GM19351 (cell line): ENCODE results near the gene ZC3H4.
"Not testable (repeated sequence)": the region's sequence is repeated elsewhere in the genome, so short reads cannot be mapped to it uniquely, and the experiment has no call there.

Source experiments
- ATAC-seq: cut with Tn5 transposase; IDR thresholded peaks from one replicate; pipeline ENCODE4 v1.9.1; 2021; ENCODE audit warnings: mild to moderate bottlenecking, moderate library complexity; ENCODE audit not compliant: unreplicated experiment

Gene ZC3H4

DNA sequence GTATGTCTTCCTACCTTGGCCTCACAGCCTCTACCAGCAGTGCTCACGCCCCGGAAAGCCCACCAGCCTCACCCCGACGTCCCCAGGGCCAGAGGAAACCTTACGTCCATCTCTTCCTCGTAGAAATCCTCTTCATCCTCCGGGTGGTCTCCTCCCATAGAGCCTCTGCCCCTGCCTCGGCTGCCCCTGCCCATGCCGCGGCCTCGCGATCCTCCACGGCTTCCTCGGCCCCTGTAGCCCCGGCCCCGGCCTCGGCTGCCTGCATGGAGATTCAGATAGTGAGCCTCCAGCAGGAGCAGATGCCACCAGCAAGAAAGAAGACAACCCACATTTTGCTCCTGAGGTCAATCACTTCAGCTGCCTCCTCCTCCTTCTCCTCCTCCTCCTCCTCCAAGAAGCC is 27.3 kb downstream of the ZC3H4 start:
- ATAC-seq: no peak

- ATAC-seq: no peak
Measured at GRCh38 chr19:47084879-47085439, 28.6 kb downstream of the ZC3H4 start.

GRCh38 chr19:47082493-47082892 is 31.1 kb downstream of the ZC3H4 start:
- ATAC-seq: no peak

DNA sequence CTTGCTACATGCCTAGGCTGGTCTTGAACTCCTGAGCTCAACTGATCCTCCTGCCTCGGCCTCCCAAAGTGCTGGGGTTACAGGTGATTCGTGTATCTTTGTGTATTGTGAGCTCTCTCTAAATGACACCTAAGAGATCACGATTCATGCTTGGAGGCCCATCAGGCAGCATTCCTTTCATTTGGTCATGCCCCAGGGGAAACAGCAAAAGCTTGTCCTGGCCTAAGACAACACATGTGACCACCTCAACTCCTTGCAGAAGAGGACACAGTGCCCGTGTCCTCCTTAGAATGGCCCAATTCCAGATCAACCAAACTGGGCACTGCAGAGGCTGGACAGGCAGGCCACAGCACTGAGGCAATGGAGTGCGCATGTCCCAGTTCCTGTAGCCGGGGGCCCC is 32.5 kb downstream of the ZC3H4 start:
- ATAC-seq: no peak

GRCh38 chr19:47078351-47078750 is 35.2 kb downstream of the ZC3H4 start:
- ATAC-seq: not testable (repeated sequence)

- ATAC-seq: no peak
Measured at GRCh38 chr19:47075941-47076340, 37.6 kb downstream of the ZC3H4 start.

DNA sequence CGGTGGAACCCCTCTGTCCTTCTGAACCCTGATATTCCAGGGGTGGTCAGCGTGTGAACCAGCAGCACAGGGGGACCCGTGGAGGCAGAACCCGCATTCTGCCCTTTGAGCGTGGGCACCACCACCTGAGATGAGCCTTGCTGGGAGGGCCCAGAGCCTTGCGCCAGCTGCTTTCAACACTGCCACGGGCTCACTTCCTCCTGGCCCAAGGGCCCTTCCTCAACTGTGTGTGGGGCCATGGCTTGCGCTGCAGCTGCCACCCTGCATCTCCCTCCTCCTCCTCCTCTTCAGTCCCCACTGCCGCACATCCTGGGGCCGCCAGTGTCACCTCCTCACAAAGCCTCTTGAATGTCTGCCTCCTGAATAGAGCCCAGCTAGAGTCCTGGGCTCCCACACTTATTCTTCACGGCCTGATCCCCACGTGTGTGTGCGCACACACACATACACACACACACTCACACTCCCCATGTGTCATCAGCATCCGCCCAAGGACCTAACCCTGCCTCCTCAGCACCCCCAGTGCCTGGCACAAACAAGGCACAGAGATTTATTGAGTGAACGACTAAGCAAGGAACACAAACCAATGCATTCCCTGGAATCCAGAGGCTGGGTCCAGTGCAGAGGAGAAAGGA is 38.3 kb downstream of the ZC3H4 start:
- ATAC-seq: no peak

- ATAC-seq: no peak
Measured at GRCh38 chr19:47074621-47075020, 39.0 kb downstream of the ZC3H4 start.

DNA sequence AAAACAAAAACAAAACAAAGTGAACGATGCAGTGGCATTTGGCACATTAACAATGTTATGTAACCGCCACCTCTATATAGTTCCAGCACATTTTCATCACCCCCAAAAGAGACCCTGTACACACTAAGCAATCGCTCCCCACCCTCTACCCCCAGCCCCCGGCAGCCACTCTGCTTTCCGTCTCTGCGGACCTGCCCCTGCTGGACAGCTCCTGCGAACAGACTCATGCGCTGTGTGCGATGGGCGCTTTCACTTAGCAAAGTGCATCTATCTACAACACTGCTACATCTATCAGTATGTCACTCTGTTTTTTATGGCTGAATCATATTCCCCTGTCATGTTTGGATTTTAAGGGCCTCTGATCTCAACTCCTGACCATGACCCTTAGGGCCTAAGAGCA is 40.0 kb downstream of the ZC3H4 start:
- ATAC-seq: no peak

DNA sequence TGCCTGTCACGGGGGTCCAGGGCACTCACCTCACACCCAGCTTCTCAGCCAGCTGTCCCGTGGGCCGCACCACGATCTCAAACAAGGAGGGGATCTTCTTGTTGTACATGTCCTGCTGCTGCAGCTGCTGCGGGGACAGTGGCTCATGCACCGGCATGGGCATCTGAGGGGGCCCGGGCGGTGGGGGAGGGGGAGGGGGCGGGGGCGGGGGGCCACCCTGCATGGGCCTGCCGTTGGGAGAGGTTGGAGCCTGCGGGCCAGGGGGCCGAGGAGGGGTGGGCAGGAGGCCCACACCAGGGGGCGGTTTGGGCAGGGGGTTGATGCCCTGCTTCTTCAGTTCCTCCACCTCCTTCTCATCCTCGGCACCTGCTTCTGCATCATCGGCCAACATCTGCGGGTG is 41.3 kb downstream of the ZC3H4 start:
- no peak for ATAC-seq

DNA sequence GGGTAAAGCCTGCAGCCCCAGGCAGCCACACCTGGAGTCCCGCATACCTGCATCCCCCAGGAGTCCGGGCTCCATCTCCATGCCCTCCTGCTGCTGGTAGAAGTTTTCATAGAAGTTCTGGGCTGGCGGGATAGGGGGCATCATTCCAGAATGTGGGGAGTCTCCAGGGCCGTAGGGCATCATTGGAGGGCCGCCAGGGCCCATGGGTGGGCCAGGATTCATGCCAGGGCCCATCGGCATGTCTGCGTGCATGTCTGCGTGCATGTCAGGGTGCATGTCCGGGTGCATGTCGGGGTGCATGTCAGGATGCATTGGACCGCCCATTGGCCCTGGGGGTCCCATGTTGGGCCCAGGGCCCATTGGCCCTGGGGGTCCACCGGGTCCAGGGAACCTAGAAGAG is 41.8 kb downstream of the ZC3H4 start:
- no peak for ATAC-seq

GRCh38 chr19:47070756-47071155 is 42.8 kb downstream of the ZC3H4 start:
- ATAC-seq: no peak

GRCh38 chr19:47069795-47070194 is 43.8 kb downstream of the ZC3H4 start:
- no peak for ATAC-seq

DNA sequence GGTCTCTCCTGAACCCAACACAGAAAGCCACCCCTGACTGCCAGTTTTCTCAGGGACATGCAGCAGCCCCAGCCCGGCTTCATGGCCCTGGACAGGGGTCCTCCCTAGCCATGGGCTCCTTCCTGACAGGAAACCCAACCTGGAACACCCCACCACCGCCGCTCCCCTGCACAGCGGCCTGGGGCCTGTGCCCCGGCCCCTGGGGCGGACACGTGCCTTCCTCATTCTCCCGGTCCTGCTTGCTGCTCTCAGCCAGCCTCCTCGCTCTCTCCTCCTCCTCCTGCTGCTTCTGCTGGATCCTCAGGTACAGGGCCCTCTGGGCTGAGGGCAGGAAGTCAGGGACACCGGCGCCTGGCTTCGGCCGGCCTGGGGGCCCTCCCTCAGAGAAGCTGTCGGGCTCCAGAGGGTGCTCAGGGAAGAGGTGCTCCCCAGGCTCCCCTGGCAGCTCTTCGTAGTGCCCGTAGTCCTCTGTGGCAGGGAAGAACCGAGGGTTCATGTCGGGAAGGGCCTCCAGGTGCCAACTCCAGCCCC is 44.6 kb downstream of the ZC3H4 start:
- ATAC-seq: no peak

- no peak for ATAC-seq
Measured at GRCh38 chr19:47068246-47068645, 45.3 kb downstream of the ZC3H4 start.

GRCh38 chr19:47067215-47067847 is 46.2 kb downstream of the ZC3H4 start:
- no peak for ATAC-seq

- ATAC-seq: no peak
Measured at GRCh38 chr19:47066376-47067214, 47.0 kb downstream of the ZC3H4 start.

DNA sequence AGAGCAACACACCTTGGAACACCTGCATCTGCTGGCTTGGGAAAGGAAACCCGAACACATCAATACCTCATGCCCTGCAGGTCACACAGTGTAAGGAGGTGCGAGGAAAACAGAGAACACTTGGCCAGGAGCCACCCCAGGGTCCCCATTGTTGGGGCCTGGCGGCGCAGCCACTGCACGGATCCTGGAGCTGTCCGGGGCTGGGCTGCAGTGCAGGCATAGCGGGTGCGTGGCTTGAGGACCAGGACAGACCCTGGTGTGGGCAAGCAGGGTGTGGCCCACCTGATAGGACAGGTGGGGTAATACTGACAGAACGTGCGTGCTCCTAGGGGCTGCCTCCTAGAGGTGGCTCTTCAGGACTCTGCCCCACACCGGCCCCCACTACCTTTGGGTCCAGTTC is 48.3 kb downstream of the ZC3H4 start:
- no peak for ATAC-seq

GRCh38 chr19:47063874-47064273 is 49.7 kb downstream of the ZC3H4 start:
- ATAC-seq: no peak

- ATAC-seq: no peak
Measured at GRCh38 chr19:47058621-47059022, 55.0 kb downstream of the ZC3H4 start.

DNA sequence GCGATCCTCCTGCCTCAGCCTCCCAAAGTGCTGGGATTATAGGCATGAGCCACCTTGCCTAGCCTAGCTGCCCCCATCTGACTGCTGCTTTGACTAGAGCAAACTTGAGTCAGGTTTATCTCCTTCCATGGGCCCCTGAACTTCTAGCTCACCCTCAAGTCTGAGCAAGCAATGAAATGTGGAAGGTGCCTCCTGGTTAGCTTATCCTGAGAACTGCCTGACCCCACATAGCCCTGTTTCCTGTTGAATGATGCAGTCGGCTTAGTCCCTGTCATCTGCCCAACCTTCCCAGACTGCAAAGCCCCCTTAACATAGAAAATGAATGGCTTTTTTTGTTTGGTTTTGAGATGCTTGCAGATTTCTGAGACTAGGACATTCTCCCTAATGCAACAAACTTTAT is 56.2 kb downstream of the ZC3H4 start:
- no peak for ATAC-seq
